GM21529 (cell line): Measurements from ENCODE around the gene ISG15.
"Not testable (repeated sequence)": the region's sequence is repeated elsewhere in the genome, so short reads cannot be mapped to it uniquely, and the experiment has no call there.

Experiments used
- ATAC-seq: cut with Tn5 transposase; IDR thresholded peaks from one replicate; pipeline ENCODE4 v1.9.1; 2021; ENCODE audit not compliant: unreplicated experiment

Gene ISG15

DNA sequence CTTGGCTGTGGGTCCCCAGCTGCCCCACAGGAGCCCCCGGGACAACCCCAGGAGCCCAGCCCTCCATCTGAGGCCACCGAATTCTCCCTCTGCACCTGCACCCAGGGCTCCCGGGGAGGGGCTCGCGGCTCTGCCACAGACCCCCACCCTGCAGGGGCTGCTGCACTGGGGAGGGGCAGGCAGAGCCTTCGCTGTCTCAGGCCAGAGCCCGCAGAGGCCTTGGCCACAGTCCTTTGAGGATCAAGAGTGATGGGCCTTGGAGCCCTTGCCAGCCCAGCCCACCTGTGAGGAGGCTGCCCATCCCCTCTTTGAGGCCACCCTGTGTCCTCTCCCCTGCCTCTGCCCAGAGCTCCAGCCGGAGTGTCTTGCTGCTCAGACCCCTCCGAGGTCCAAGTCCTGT, 37.9 kb upstream of the ISG15 start:
- no peak for ATAC-seq

DNA sequence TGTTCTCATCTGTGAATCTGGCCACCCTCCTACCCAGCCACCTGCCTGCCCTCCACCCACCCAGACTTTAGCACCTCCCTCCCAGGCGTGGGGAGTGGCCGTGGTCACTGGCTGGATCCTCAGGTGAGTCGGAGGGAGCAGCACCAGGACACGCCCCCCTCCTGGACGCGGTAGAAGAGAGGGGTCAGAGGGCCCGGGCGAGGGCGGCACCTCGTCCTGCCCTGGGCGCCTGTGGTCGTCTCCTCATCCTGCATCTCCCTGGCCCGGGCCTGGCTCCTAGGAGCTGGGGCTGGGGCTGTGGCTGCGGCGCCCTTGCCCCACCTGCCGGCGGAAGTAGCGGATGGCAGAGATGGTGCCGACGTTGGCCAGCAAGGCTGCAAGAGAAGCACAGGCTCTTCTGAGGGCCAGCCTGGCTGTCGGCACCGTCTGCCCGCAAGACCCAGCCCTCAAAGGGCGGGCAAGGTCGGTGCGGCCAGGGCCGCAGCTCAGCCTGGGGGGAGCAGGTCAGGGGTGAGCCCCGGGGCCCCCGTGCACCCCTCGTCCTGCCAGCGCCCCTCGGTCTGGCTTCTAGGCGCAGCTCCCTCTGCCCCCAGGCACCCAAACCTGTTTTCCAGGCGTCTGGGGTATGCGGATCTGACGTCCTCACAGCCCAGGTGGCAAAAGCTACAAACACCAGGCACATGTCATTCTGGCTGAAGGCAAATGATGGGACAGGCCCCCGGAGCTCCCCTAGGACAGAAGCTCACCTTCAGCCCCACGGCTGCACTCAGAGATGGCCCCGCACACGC, 37.2 kb upstream of the ISG15 start:
- no peak for ATAC-seq

DNA sequence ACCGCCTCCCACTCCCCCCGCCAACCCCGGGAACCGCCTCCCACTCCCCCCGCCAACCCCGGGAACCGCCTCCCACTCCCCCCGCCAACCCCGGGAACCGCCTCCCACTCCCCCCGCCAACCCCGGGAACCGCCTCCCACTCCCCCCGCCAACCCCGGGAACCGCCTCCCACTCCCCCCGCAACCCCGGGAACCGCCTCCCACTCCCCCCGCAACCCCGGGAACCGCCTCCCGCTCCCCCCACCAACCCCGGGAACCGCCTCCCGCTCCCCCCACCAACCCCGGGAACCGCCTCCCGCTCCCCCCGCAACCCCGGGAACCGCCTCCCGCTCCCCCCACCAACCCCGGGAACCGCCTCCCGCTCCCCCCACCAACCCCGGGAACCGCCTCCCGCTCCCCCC, 36.5 kb upstream of the ISG15 start:
- ATAC-seq: not testable (repeated sequence)

DNA sequence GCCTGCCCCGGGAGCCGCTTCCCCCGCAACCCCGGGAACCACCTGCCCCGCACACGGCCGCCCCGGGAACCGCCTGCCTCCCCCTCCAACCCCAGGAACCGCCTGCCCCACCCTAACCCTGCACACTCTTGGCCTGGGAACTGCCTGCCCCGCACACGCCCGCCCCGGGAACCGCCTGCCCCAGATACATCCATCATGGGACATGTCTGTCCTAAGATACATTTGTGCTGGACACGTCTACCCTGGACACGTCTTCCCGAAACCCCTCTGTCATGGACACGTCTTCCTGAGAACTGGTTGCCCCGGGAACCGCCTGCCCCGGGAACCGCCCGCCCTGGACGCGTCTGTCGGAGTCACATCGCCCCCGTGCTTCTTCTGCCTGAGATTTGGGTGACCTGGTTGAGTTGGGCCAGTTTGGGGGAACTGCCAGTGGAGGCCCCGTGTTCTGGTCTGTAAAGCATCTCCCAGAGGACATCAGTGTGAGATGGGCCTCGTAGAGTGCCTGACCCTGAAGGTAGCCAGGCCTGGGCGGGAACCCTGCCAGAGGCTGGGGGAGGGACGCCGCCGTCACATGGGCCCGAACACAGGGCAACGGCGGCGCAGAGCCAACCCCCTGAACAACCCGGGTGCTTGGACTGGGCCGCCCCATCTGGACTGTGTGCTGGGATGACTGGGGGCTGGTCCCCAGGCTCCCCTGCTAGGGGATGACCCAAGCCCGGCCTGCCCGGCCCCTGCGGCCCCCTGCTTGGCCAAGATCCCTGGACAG, 35.0 kb upstream of the ISG15 start:
- ATAC-seq: no peak

DNA sequence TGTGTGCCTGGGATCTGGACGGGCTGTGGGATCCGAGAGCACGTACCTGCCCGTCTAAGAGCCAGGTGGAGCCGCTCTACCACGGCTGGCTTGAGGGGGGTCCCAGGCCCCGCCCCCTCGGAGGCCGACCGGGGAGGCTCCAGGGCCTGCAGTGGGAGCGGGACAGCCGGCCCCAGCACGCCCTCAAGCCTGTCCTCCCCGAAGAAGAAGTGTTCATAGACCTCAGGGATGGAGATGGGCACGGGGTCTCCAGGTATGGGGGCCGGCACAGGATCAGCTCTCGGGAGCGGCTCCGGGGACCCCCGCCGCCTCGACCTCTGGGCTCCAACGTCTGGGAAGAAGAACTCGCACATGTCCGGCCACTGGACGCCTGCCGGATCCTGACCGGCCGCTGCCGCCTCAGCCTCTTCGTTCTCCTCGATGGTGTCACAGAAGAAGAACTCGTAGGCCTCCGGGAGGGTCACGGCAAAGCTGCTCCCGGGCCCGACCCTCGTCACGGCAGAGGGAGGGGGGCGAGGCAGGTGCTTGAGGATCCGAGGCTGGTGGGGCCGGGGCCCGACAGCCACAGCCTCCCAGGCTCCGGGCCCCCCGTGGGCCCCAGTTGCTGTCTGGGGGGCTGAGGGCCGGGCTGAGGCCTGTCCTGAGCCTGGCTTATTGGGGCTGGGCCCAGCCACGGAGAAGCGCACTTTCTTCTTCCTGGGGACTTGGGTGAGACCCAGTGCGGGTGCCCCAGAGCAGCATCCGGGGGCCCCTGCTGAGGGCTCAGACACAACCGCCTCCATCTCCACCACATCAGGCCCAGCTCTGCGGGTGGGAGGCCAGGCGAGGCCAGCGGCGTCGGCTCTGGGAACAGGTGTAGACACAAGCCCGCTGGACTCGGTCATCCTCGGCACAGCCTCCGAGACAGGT, 34.2 kb upstream of the ISG15 start:
- ATAC-seq: no peak

DNA sequence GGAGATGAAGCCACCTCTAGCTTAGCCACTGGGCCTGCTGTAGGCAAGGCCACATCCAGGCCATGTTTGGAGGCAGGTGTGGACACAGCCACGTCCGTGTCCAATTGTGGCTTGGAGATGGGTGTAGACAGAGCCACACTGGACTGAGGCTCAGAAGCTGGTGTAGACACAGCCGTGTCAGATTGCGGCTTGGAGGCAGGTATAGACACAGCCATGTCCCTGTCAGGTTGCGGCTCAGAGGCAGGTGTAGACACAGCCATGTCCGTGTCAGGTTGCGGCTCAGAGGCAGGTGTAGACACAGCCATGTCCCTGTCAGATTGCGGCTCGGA, 33.6 kb upstream of the ISG15 start:
- ATAC-seq: no peak

DNA sequence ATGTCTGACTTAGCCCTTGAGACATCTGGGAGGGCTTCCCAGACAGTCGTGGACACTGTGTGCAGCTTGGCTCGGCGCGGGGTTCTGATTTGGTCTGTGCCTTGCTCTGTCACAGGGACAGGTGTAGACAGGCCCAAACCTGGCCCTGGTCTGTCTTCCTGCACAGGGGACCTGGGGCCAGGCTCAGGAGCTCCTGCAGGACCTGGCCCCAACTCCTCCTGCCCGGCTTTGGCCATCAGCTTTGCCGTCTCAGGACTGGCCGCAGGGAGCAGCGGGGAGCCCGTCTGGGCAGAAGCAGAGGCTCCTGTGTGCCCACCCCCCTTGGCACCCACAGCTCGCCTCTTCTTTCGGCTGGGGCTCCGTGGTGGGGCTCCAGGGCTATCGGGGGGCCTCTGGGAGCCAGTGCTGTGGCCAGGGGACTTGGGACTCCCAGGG, 33.1 kb upstream of the ISG15 start:
- no peak for ATAC-seq

DNA sequence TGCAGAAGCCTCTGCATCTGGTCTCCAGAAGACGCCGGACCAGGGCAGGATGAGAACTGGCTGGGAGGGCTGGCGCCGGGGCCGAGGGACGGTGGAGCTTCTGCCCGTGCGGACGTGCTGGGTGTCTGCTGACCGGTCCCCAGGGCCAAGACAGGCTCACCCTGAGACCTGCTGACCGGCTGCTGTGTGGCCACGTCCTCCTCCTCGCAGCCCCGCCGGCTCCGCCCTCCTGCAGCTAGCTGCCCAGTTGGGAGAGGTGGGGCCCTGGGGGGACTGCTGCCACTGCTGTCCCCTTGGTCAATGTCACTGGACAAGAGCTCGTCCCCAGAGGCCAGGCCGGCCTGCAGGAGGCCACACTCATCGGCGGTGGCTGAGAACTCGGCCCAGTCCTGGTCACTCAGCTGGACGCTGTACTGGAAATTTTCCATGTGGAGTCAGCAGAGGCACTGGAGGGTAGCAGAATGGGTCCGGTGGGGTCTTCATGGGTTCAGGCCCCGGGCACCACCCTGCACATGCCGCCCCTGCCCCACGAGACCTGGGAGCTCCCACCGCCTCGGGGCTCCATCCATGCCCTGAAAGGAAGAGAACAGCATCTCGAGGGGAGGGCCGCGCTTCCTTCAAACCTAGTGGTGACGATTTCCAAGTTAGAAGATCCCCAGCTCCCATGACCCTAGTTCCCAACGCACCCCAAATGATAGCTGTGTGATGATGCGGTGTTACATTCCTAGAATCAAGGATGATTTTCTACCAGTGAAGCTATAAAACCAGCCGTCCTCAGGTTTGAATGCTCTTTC, 32.5 kb upstream of the ISG15 start:
- no peak for ATAC-seq

DNA sequence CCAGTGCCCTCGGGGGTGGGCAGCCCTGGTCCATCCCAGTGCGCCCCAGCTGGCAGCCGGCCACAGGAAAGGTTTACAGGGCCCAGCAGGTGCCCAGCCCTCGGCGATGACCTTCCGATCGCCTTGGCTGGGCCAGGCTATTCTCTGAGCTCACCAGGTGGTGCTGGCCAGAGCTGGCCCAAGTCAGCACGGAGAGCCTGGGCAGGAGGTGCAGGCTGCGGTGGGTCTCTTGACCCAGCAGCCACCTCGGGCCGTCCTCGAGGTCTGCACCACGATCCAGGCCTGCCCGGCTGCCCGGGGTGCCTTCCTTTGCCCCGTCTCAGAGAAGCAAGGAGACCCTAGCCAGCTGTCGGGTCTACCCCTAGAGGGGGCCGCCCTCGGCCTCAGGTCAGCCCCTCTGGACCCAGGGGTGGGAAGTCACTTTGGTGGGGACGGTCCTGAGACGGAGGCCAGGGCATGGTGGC, 31.8 kb upstream of the ISG15 start:
- no peak for ATAC-seq

DNA sequence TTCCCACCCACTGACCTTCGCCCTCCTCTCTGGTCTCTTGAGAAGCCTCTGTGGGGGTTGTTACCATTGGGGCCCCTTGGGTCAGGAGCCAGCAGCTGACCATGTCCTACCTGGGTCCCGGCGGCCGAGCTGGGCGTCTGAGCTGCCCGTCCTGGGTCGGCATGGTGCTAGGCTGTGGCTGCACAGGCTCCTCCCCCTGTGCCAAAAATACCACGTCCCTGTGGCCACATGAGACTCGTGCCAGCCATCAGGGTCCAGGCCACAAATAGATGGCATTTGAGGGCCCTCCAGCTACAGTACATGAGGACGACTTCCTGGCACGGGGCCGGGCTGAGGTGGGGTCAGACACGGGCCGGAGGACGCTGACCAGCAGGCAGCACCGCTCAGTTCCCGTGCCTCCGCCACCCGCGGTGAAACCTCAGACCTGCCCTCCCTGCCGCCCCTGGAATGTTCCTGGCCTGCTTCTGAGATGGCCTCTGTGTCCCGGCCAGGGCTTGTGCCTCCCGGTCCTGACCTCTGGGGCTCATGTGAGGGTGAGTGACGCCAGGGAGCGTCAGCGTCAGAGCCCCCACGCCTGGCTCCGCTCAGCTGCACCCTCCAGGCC, 31.2 kb upstream of the ISG15 start, which contains the start of gene PERM1:
TSS of gene PERM1 (minus strand) at position 139 of the 604 bp plus-strand sequence. CDS start 1,064 bp downstream, outside the sequence.
- ATAC-seq: no peak

DNA sequence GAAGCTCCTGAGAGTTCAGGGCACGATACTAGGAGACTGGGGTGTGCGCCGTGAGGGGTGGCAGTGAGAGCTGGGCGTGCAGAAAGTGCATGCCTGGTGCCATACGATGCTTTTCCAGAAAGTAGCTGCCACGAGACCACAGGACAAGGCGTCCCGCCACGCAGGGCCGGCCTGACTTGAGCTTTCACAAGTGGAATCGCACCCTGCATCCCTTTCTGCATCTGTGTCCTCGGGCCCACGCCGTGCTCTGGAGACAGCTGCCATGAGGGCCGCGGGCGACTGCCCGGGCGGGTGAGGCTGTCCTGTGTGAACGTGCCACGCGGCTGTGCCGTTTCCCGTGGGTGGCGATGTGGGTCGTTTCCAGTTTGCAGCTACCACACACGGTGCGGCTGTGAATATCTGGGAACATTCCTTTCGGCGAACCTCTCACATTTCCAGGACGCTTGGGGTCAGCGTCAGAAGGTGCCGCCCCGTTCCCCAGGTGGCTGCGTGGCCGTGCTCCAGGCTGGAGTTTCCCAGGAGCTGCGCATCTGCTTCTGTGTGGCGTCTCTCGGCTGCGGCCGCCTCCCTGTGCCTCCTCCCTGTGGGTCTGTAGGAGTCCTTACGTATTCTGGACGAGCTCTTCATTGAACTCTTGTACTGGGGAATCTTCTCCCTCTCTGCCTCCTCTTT, 30.4 kb upstream of the ISG15 start:
- no peak for ATAC-seq

DNA sequence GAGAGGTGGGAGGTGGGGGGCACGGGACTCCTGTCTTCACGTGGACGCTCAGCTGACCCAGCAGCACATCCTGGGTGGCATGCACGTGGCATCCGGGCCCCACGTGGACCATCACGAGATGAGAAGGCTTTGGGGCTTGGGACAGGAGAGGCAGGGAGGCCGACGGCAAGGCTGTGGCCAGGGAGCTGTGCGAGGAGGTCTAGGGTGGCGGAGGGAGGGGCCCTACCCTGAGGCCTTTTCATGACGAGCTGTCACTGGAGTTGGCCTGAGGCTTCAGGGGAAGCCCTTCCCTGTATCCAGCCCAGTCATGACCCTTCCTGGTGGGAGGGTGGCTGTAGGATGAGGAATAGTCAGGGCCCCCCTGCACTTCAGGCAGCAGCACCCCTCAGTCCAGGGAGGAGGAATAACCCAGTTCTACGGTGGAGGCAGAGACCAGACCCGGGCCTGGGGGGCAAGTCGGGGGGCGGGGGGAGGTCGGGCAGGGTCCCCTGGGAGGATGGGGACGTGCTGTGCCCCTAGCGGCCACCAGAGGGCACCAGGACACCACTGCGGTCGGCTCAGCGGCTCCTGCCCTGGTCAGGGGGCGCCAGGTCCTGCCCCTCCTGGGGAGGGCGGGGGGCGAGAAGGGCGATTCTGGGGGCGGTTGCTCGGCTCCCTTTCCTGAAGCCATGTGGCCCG, 29.4 kb upstream of the ISG15 start:
- ATAC-seq: no peak

DNA sequence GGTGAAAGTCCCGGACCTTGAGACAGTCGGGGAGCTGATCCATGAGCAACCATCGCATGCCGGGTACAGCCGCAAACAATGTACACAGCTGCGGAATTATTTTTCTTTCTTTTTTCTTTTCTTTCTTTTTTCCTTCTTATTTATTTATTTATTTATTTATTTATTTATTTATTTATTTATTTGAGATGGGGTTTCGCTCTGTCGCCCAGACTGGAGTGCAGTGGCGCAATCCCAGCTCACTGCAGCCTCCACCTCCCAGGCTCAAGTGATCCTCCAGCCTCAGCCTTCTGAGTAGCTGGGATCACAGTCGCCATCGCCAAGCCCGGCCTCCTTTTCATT, 28.9 kb upstream of the ISG15 start:
- ATAC-seq: no peak

DNA sequence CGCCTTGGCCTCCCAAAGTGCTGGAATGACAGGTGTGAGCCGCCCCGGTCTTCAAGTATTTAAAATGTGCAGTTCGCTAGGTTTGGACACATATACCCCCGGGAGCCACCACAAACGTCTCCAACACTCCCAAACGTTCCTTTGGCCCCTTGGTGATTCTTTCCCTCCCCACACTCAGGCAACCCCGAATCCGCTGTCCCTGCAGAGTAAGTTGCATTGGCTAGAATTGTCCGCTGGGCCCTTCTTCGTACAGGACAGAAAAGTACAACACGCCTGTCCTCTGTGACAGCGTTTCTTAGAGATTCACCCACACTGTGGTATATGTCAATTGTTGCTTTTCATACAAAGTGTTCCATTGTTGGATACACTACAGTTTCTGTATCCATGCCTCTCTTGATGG, 28.2 kb upstream of the ISG15 start:
- ATAC-seq: no peak

DNA sequence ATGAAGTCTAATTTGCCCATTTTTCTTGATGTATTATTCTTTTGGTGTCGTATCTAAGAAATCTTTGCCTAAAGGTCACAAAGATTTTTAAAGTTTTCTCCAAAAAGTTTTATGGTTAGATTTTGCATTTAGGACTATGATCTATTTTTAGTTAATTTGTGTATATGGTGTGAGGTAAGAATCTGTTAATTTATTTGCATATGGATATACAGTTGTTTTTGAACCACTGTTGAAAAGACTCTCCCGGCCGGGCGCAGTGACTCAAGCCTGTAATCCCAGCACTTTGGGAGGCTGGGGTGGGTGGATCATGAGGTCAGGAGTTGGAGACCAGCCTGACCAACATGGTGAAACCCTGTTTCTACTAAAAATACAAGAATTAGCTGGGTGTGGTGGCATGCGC, 25.2 kb upstream of the ISG15 start:
- not testable (repeated sequence) for ATAC-seq

DNA sequence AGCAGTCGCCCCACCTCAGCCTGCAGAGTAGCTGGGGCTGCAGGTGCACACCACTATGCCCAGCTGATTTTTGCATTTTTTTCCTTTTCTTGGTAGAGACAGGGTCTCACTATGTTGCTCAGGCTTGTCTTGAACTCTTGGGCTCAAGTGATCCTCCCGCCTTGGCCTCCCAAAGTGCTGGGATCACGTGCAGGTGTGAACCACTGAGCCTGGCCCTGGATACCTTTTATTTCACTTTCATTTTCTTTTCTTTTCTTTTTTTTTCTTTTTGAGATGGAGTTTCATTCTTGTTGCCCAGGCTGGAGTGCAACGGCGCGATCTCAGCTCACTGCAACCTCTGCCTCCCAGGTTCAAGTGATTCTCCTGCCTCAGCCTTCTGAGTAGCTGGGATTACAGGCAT, 22.0 kb upstream of the ISG15 start:
- not testable (repeated sequence) for ATAC-seq

DNA sequence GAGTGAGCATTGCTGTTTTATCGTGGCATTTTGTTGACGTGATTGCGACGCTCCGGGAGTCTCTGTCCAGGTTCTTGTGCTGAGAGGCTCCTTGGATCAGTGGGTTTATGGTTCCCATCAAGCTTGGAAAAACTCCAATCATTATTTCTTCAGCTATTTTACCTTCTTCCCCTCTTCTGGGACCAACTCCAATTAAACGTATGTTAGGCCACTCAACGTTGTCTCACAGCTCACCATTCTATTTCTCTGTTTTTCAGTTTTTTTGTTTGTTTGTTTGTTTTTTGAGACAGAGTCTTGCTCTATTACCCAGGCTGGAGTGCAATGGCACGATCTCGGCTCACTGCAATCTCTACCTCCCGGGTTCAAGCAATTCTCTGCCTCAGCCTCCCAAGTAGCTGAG, 21.4 kb upstream of the ISG15 start:
- ATAC-seq: no peak

DNA sequence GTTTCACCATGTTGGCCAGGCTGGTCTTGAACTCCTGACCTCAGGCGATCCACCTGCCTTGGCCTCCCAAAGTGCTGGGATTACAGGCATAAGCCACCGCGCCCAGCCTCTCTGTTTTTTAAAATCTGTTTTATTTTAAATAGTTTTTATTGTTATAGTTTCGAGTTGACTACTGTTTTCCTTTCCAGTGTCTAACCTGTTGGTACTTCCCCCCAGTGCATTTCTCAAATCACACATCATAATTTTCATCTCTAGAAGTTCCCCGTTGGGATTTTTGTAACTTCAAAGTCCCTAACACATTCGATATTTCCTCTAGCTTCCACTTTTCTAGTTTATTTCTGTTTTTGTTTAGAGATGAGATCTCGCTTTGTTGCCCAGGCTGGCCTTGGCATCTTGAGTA, 20.9 kb upstream of the ISG15 start:
- ATAC-seq: no peak

DNA sequence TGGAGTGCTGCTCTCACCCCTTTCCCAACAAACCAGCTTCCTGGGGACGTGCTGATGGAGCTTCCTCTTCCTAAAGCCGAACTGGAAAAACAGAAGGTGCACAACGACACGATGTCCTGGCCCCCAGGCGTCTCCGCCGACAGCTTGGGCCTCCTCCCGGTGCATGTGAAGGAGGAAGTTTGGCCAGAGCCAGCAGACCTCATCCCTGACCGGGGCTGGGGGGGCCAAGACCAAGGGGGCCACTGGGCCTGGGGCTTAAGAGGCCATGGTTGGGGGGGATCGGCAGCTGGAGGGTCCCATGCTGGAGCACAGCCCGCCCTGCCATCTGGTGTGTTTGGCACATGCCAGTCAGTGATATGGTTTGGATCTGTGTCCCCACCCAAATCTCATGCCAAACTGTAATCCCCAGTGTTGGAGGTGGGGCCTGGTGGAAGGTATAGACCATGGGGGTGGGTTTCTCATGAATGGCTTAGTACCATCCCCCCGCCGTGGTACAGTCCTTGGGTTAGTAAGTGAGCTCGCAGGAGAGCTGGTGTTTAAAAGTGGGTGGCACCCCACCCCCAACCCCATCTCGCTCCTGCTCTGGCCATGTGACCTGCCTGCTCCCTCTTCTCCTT, 19.8 kb upstream of the ISG15 start:
- ATAC-seq: no peak
